ENCODE results near the gene CDC42EP1.

CDC42EP1 gene

GRCh38 chr22:37559521-37559900, 769 bp upstream of the CDC42EP1 start:
- in situ Hi-C loops (cut with MboI; ENCODE audit: low sequenced_read_pairs) = no loop called here

DNA sequence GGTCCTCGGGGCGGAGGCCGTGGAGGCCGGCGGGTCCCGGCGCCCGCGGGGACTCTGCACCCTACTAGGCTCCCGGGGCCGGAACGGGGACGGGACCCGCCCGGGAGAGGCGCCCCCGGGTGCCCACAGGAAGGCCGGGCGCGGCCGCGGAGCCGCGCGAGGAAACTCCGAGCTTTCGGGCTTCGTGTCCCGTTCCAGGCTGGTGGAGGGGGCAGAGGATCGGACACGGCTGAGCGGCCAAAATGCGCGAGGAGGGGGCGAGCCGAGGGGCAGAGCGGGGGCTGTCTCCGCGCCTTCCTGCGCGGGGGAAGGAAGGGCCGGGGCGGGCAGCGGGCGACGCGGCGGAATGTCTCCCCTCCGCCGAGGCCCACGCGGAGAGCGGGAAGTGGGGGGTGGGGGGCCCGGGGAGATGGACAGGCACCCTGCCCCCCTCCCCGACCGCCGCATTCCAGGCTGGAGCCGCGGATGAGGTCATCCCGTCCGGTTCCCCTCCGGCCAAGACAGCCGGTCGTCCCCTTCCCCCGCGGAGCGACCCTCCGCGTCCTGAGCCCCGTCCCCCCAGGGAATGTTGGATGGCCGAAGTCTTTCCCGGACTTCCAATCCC, 430 bp downstream of the CDC42EP1 start:
- in situ Hi-C loops (cut with MboI; ENCODE audit: low sequenced_read_pairs) = no loop called here

- in situ Hi-C loops (cut with MboI; ENCODE audit: low sequenced_read_pairs) = no loop called here
Measured at GRCh38 chr22:37561212-37562048, 1.1 kb downstream of the CDC42EP1 start.

- in situ Hi-C loops (cut with MboI; ENCODE audit: low sequenced_read_pairs) = no loop called here
Measured at GRCh38 chr22:37562049-37562875, 2.0 kb downstream of the CDC42EP1 start.

- in situ Hi-C loops (cut with MboI; ENCODE audit: low sequenced_read_pairs) = no loop called here
Measured at GRCh38 chr22:37563153-37564081, 3.1 kb downstream of the CDC42EP1 start.

- in situ Hi-C loops (cut with MboI; ENCODE audit: low sequenced_read_pairs) = no loop called here
Measured at GRCh38 chr22:37564111-37564711, 3.9 kb downstream of the CDC42EP1 start.

DNA sequence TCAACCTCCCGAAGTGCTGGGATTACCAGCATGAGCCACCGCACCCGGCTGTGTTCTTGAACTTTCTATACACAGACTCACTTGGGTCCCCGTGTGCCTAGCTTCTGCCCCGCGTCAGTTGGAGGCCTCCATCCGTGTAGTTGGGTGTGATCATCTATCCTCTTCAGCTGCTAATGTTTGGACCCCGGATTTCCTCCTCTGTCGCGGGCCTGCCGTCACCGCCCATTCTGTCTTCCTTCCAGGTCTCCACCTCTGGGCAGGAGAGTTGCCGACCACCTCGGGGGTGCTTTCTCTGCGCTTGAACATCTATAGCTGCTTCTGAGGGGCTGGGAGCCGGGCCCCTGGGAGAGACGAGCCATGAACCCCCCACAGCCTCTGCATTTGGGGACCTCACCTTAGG, 5.5 kb downstream of the CDC42EP1 start:
- in situ Hi-C loops (cut with MboI; ENCODE audit: low sequenced_read_pairs) = no loop called here

GRCh38 chr22:37566329-37566837, 6.1 kb downstream of the CDC42EP1 start:
- in situ Hi-C loops (cut with MboI; ENCODE audit: low sequenced_read_pairs) = no loop called here

DNA sequence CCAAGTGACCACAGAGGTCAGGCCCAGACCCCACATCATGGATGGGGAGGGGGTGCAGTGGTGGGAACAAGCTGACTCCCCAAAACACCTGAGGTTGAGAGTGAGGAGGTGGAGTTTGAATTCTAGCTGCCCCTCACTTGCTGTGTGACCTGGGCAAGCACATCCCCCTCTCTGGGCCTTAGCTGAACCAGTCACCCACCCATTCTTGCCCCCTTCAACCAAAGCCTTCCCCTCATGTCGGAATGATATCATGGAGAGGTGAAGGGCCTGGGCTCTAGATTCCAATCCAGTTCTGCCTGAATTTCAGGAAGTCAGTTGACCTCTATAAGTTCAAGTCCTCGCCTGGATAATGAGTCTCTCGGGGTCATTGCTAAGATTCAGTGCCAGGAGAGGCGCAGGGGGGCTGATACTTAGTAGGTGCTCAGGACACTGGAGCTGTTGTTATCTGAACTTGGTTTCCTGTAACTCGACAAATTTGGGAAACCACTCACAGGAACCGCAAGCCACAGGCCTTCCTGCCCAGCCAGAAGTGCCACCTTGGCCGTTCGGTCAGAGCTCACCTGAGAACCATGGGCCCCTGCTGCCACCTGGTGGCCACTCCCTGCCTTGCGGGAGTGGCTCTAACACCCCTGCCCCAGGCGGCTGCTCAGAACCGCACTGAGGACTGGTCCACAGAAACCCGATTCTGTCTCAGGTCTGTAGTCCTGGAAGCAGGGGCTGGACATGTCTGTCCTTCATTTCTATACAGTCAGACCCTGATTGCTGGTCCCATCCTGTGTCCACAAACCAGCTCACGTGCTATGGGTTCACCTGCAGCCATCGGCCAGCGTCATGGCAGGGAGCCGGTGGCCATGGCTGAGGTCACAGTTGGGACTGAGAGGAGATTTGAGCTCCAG, 6.9 kb downstream of the CDC42EP1 start:
- in situ Hi-C loops (cut with MboI; ENCODE audit: low sequenced_read_pairs) = no loop called here

- in situ Hi-C loops (cut with MboI; ENCODE audit: low sequenced_read_pairs) = no loop called here
Measured at GRCh38 chr22:37568012-37568411, 7.7 kb downstream of the CDC42EP1 start.

GRCh38 chr22:37568448-37569008, 8.2 kb downstream of the CDC42EP1 start:
- in situ Hi-C loops (cut with MboI; ENCODE audit: low sequenced_read_pairs) = no loop called here

DNA sequence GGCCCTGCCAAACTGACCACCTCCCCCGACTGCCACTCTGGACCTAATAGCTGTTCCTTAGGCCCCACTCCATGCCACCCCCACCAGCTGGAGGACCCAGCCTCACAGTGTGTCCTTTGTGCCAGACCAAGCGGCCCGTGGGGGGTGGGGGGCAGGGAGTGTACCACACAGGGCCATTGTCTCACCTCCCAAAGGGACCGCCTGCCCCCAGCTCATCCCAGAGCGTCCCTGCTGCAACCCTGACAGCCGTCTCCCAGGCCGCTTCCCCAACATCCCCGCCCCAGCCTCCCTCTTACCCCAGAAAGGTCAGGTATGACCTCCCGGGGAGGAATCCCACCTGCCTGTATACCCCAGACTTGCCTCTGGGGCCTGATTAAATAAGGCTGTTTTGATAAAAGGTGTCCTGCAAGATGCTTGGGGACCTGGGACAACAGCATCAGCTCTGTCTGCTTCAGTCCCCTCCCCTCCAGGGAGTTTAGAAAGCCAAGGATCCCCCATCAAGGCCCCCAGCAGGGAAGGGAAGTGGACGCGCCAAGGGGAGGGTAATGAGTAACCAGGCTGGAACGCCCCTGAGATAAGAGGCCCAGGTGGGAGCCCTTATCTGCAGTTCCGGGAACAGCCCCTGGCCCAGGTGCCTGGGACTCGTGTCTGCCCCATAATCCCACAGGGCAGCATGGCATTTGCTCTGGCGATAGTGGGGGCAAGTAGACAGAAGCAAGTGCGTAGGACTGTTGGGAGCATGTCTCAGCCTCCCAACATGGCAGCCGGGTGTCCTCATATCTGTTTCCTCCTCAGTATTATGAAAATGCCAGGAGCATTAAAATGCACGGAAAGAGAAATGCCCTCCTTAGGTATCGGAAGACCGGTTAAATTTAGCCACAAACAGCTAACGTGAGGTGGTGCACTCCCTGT, 9.0 kb downstream of the CDC42EP1 start:
- in situ Hi-C loops (cut with MboI; ENCODE audit: low sequenced_read_pairs) = no loop called here

- in situ Hi-C loops (cut with MboI; ENCODE audit: low sequenced_read_pairs) = no loop called here
Measured at GRCh38 chr22:37569921-37570660, 9.8 kb downstream of the CDC42EP1 start.

- in situ Hi-C loops (cut with MboI; ENCODE audit: low sequenced_read_pairs) = no loop called here
Measured at GRCh38 chr22:37570661-37570976, 10.3 kb downstream of the CDC42EP1 start.

DNA sequence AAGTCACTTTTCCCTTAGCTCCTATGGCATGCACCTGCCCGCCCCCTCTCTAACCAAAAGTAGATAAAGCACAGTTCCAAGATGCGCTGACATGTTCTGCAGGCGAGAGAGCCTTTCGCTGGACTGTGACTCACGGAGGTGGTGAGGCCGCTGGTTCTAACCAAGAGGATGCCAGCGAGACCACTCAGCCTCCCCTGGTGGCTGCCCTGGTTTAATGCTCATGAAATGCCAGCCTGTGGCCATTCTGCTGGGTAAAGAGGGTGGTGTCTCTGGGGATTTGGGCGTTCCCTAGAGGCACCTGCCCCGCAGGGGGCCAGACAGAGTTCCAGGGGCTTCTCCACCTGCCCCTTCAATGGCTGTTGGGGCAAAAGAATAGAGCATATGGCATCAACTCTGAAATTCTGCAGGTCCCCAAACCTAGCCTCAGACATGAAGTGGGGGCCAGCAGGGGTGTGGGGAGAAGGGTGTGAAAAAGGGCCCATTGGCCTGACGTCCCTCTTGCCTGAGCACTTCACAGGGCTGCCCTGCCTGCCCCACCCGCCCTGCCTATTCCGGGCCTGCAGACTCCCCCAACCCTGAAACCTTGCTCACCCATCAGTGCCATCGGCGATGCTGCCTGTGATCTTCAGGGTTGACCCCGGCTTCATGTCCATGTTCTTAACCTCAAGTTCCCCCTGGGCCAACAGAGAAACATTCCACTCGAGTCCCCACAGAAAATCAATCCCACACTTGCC, 11.1 kb downstream of the CDC42EP1 start:
- in situ Hi-C loops (cut with MboI; ENCODE audit: low sequenced_read_pairs) = no loop called here

DNA sequence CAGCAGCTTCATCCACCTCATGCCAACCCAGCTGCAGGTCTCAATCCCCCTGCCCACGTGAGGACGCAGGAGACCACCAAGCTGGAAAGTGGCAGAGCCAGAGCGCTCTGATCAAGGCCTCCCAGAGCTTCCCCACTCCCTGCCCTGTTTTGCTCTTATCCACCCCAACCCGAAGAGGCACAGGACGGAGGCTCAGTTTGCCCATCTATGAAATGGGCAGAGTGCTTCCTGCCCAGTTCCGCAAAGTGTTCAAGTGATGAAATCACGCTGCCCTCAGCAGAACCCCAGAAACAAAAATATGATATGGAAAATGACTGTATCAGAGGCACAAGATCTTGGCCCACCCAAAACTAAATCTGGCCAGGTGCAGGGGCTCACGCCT, 11.7 kb downstream of the CDC42EP1 start:
- in situ Hi-C loops (cut with MboI; ENCODE audit: low sequenced_read_pairs) = no loop called here
